NCI-H345 (cell line): Measurements from ENCODE around the gene RPS6KB2.

ENCODE experiments used
- DNase-seq: peaks from one replicate; lab custom pipeline; 2025; lab: John Stamatoyannopoulos, UW

RPS6KB2 gene

GRCh38 chr11:67429722-67430121, 1.4 kb downstream of the RPS6KB2 start:
- no peak for DNase-seq

- no peak for DNase-seq
Observed at GRCh38 chr11:67431346-67432249, 3.3 kb downstream of the RPS6KB2 start.

- DNase-seq, result no peak
Observed at GRCh38 chr11:67432655-67433349, 4.5 kb downstream of the RPS6KB2 start.

- DNase-seq, result no peak
Observed at GRCh38 chr11:67433536-67434394, 5.5 kb downstream of the RPS6KB2 start.

GRCh38 chr11:67434395-67434881, 6.1 kb downstream of the RPS6KB2 start:
- DNase-seq, result no peak

GRCh38 chr11:67435031-67435726, 6.9 kb downstream of the RPS6KB2 start:
- no peak for DNase-seq

GRCh38 chr11:67435727-67436458, 7.6 kb downstream of the RPS6KB2 start:
- no peak for DNase-seq

- no peak for DNase-seq
Observed at GRCh38 chr11:67436459-67437081, 8.3 kb downstream of the RPS6KB2 start.

- no peak for DNase-seq
Observed at GRCh38 chr11:67437082-67437808, 9.0 kb downstream of the RPS6KB2 start, which contains the start of gene PTPRCAP. PTPRCAP (minus strand) TSS chr11:67437682; CDS start chr11:67437619, 63 bp downstream.

GRCh38 chr11:67437809-67438157, 9.5 kb downstream of the RPS6KB2 start:
- DNase-seq, result no peak

- DNase-seq, result no peak
Observed at GRCh38 chr11:67438158-67438902, 10.0 kb downstream of the RPS6KB2 start.

GRCh38 chr11:67439321-67440228, 11.3 kb downstream of the RPS6KB2 start:
- no peak for DNase-seq

- no peak for DNase-seq
Observed at GRCh38 chr11:67440229-67441097, 12.2 kb downstream of the RPS6KB2 start.

GRCh38 chr11:67441098-67441563, 12.8 kb downstream of the RPS6KB2 start:
- no peak for DNase-seq

- DNase-seq, result no peak
Observed at GRCh38 chr11:67441731-67442351, 13.5 kb downstream of the RPS6KB2 start.
